ENCODE results near the gene TMPRSS11E. TPM values are rescaled to one million over a fixed set of nuclear protein-coding genes. Genes with fewer than 3 reads are reported as not detected.
A peak's percentile ranks its signal among the peaks of the same experiment; 100 is the strongest.
"Not testable (repeated sequence)": the region's sequence is repeated elsewhere in the genome, so short reads cannot be mapped to it uniquely, and the experiment has no call there.

Gene TMPRSS11E
- polyA plus RNA-seq, 3 donors, result not detected

GRCh38 chr4:68499021-68499420 is 51.8 kb downstream of the TMPRSS11E start:
- no peak overlapping the region for H2AFZ ChIP-seq (ENCODE audit: insufficient read depth, low read depth, low read length, poor library complexity, severe bottlenecking)
- Mint-ChIP-seq H3K36me3 (no peaks in the 10 kb centered on the region), H3K27ac (no peak overlapping the region), H3K4me3 (no peak overlapping the region), H3K27me3 (ENCODE audit: low read depth in 3 of 3) (no peaks in the 10 kb centered on the region), H3K4me1 (peaks cover 11% of the 10 kb centered on the region), H3K9me3 (peaks cover 0 to 4% (median 0%) of the 10 kb centered on the region in 7 donors)
- no peak for TF ChIP-seq CTCF (IDR thresholded peaks at IDR 0.05)
- no peak overlapping the region for H3K4me2 ChIP-seq (replicated peaks; ENCODE audit: extremely low read depth, low read length, poor library complexity, severe bottlenecking)
- H3K36me3 ChIP-seq (replicated peaks in 1 of 2; ENCODE audit: control insufficient read depth in 1 of 2, insufficient read depth in 2 of 2, low read length in 2 of 2), result no peaks in the 10 kb centered on the region
- no peaks in the 10 kb centered on the region for H3K79me2 ChIP-seq (ENCODE audit: insufficient read depth, low read length)
- H3K4me3 ChIP-seq (replicated peaks in 1 of 3; ENCODE audit: low read depth in 2 of 3, low read length in 3 of 3), result no peak overlapping the region
- H3K9me3 ChIP-seq (replicated peaks in 1 of 2; ENCODE audit: control insufficient read depth in 1 of 2, insufficient read depth in 1 of 2, low read length in 2 of 2), result no peaks in the 10 kb centered on the region
- H3K4me1 ChIP-seq (ENCODE audit: control insufficient read depth in 1 of 2, insufficient read depth in 2 of 2, low read length in 2 of 2), result peaks cover 6 to 8% of the 10 kb centered on the region in 2 donors
- no CpG with 5 or more reads among the region's 4 CpGs for WGBS (ENCODE audit: insufficient coverage)
- no peak overlapping the region for H3K27ac ChIP-seq (ENCODE audit: low read depth in 1 of 2, low read length in 2 of 2)
- no peak overlapping the region for H3K9ac ChIP-seq (ENCODE audit: insufficient read depth, low read length, poor library complexity, severe bottlenecking)
- intact Hi-C loops (cut with micrococcal nuclease), result no loop called here
- no peaks in the 10 kb centered on the region for H3K27me3 ChIP-seq (ENCODE audit: control insufficient read depth in 2 of 2, insufficient read depth in 2 of 2, low read length in 2 of 2)
- no peak for DNase-seq
- no peaks in the 10 kb centered on the region for H4K20me1 ChIP-seq (ENCODE audit: insufficient read depth, low read length)

- H3K9me3 Mint-ChIP-seq; H3K79me2 ChIP-seq (ENCODE audit: insufficient read depth, low read length); H2AFZ ChIP-seq (ENCODE audit: insufficient read depth, low read depth, low read length, poor library complexity, severe bottlenecking); H3K36me3 Mint-ChIP-seq; H3K4me3 Mint-ChIP-seq; H3K27me3 Mint-ChIP-seq (ENCODE audit: low read depth in 3 of 3); H3K9me3 ChIP-seq (replicated peaks in 1 of 2; ENCODE audit: control insufficient read depth in 1 of 2, insufficient read depth in 1 of 2, low read length in 2 of 2); H3K9ac ChIP-seq (ENCODE audit: insufficient read depth, low read length, poor library complexity, severe bottlenecking); H3K27ac ChIP-seq (ENCODE audit: low read depth in 1 of 2, low read length in 2 of 2); intact Hi-C loops (cut with micrococcal nuclease); H3K36me3 ChIP-seq (replicated peaks in 1 of 2; ENCODE audit: control insufficient read depth in 1 of 2, insufficient read depth in 2 of 2, low read length in 2 of 2); H3K4me2 ChIP-seq (replicated peaks; ENCODE audit: extremely low read depth, low read length, poor library complexity, severe bottlenecking); H3K4me1 Mint-ChIP-seq; H3K4me1 ChIP-seq (ENCODE audit: control insufficient read depth in 1 of 2, insufficient read depth in 2 of 2, low read length in 2 of 2); DNase-seq; H3K27me3 ChIP-seq (ENCODE audit: control insufficient read depth in 2 of 2, insufficient read depth in 2 of 2, low read length in 2 of 2); H3K4me3 ChIP-seq (replicated peaks in 1 of 3; ENCODE audit: low read depth in 2 of 3, low read length in 3 of 3); H4K20me1 ChIP-seq (ENCODE audit: insufficient read depth, low read length): not testable (repeated sequence)
- WGBS (ENCODE audit: insufficient coverage), result 89% methylated on average over 3 of the region's 4 CpGs
- peak overlapping the region in 3 of 7 donors; percentile 20 to 56 (median 41) for H3K27ac Mint-ChIP-seq
These were observed 56.2 kb downstream of the TMPRSS11E start for GRCh38 chr4:68503462-68503861.

- 80% methylated on average over 1 of the region's 4 CpGs for WGBS (ENCODE audit: insufficient coverage)
- H3K27me3 ChIP-seq (ENCODE audit: control insufficient read depth in 2 of 2, insufficient read depth in 2 of 2, low read length in 2 of 2); H3K9me3 ChIP-seq (replicated peaks in 1 of 2; ENCODE audit: control insufficient read depth in 1 of 2, insufficient read depth in 1 of 2, low read length in 2 of 2); H3K4me2 ChIP-seq (replicated peaks; ENCODE audit: extremely low read depth, low read length, poor library complexity, severe bottlenecking); H3K36me3 Mint-ChIP-seq; H3K27me3 Mint-ChIP-seq (ENCODE audit: low read depth in 3 of 3); H3K4me1 Mint-ChIP-seq; H3K9me3 Mint-ChIP-seq; H3K27ac Mint-ChIP-seq; H3K36me3 ChIP-seq (replicated peaks in 1 of 2; ENCODE audit: control insufficient read depth in 1 of 2, insufficient read depth in 2 of 2, low read length in 2 of 2); H4K20me1 ChIP-seq (ENCODE audit: insufficient read depth, low read length); H3K4me3 Mint-ChIP-seq; H3K27ac ChIP-seq (ENCODE audit: low read depth in 1 of 2, low read length in 2 of 2); H2AFZ ChIP-seq (ENCODE audit: insufficient read depth, low read depth, low read length, poor library complexity, severe bottlenecking); H3K9ac ChIP-seq (ENCODE audit: insufficient read depth, low read length, poor library complexity, severe bottlenecking); intact Hi-C loops (cut with micrococcal nuclease); H3K4me3 ChIP-seq (replicated peaks in 1 of 3; ENCODE audit: low read depth in 2 of 3, low read length in 3 of 3); H3K4me1 ChIP-seq (ENCODE audit: control insufficient read depth in 1 of 2, insufficient read depth in 2 of 2, low read length in 2 of 2); H3K79me2 ChIP-seq (ENCODE audit: insufficient read depth, low read length); DNase-seq: not testable (repeated sequence)
These were observed 57.6 kb downstream of the TMPRSS11E start for GRCh38 chr4:68504836-68505235.

- H3K27ac ChIP-seq (ENCODE audit: low read depth in 1 of 2, low read length in 2 of 2); H3K36me3 Mint-ChIP-seq; H3K9ac ChIP-seq (ENCODE audit: insufficient read depth, low read length, poor library complexity, severe bottlenecking); H4K20me1 ChIP-seq (ENCODE audit: insufficient read depth, low read length); H3K27me3 ChIP-seq (ENCODE audit: control insufficient read depth in 2 of 2, insufficient read depth in 2 of 2, low read length in 2 of 2); H3K4me3 Mint-ChIP-seq; H3K36me3 ChIP-seq (replicated peaks in 1 of 2; ENCODE audit: control insufficient read depth in 1 of 2, insufficient read depth in 2 of 2, low read length in 2 of 2); H3K27ac Mint-ChIP-seq; H3K9me3 ChIP-seq (replicated peaks in 1 of 2; ENCODE audit: control insufficient read depth in 1 of 2, insufficient read depth in 1 of 2, low read length in 2 of 2); H3K4me1 Mint-ChIP-seq; H3K4me3 ChIP-seq (replicated peaks in 1 of 3; ENCODE audit: low read depth in 2 of 3, low read length in 3 of 3); H3K4me2 ChIP-seq (replicated peaks; ENCODE audit: extremely low read depth, low read length, poor library complexity, severe bottlenecking); H2AFZ ChIP-seq (ENCODE audit: insufficient read depth, low read depth, low read length, poor library complexity, severe bottlenecking); H3K27me3 Mint-ChIP-seq (ENCODE audit: low read depth in 3 of 3); intact Hi-C loops (cut with micrococcal nuclease); DNase-seq; H3K79me2 ChIP-seq (ENCODE audit: insufficient read depth, low read length); H3K9me3 Mint-ChIP-seq; H3K4me1 ChIP-seq (ENCODE audit: control insufficient read depth in 1 of 2, insufficient read depth in 2 of 2, low read length in 2 of 2): not testable (repeated sequence)
- no CpG with 5 or more reads among the region's 1 CpG for WGBS (ENCODE audit: insufficient coverage)
These were observed 58.2 kb downstream of the TMPRSS11E start for GRCh38 chr4:68505452-68505851.
